Karpas-422 (cell line): ENCODE measurements around the gene CRACDL. TPM values are rescaled to one million over a fixed set of nuclear protein-coding genes. Genes with fewer than 3 reads are reported as not detected.

Experiments
- DNase-seq: peaks from one replicate; pipeline ENCODE4 v3.0.0-alpha.2; 2015
- H2AFZ ChIP-seq: fragments of 200-600 bp; sonication (generic); 2 replicates; pipeline ENCODE4 v1.6.1; 2014; ENCODE audit warnings: antibody characterized with exemption, low read length, mixed read lengths
- H3K27ac ChIP-seq: fragments of 200-600 bp; sonication (generic); 2 replicates; pipeline ENCODE4 v1.5.1; 2014; ENCODE audit warnings: mild to moderate bottlenecking, low read length, moderate library complexity
- H3K27me3 ChIP-seq: fragments of 200-600 bp; sonication (generic); 2 replicates; pipeline ENCODE4 v1.6.1; 2014; ENCODE audit warnings: low read length, mixed read lengths
- H3K36me3 ChIP-seq: fragments of 200-600 bp; sonication (generic); 2 replicates; pipeline ENCODE4 v1.6.1; 2014; ENCODE audit warnings: low read length, mixed read lengths; ENCODE audit not compliant: insufficient read depth
- H3K4me1 ChIP-seq: fragments of 200-600 bp; sonication (generic); 2 replicates; pipeline ENCODE4 v1.6.1; 2014; ENCODE audit warnings: mild to moderate bottlenecking, low read length, mixed read lengths
- H3K4me2 ChIP-seq: fragments of 200-600 bp; sonication (generic); 2 replicates; pipeline ENCODE4 v1.6.1; 2014; ENCODE audit warnings: low read length, low read depth, mild to moderate bottlenecking; ENCODE audit not compliant: poor library complexity, severe bottlenecking
- H3K4me3 ChIP-seq: fragments of 200-600 bp; sonication (generic); 2 replicates; pipeline ENCODE4 v1.5.1; 2014; ENCODE audit warnings: mild to moderate bottlenecking, antibody characterized with exemption, low read length, mixed read lengths
- H3K79me2 ChIP-seq: fragments of 200-600 bp; sonication (generic); 2 replicates; pipeline ENCODE4 v1.6.1; 2014; ENCODE audit warnings: mild to moderate bottlenecking, low read length, mixed read lengths
- H3K9ac ChIP-seq: fragments of 200-600 bp; sonication (generic); 2 replicates; pipeline ENCODE4 v1.6.0; 2014; ENCODE audit warnings: low read length
- H3K9me2 ChIP-seq: fragments of 200-600 bp; sonication (generic), shearing (Covaris generic); replicated peaks from 2 replicates; pipeline ENCODE4 v1.6.0; 2014; ENCODE audit warnings: mild to moderate bottlenecking, low read length, moderate library complexity; ENCODE audit not compliant: insufficient read depth
- H3K9me3 ChIP-seq: fragments of 300-700, 200-600 bp; sonication (generic); 2 replicates; pipeline ENCODE4 v1.6.1; 2014; ENCODE audit warnings: low read length, mixed read lengths
- H4K20me1 ChIP-seq: fragments of 200-600 bp; sonication (generic); 2 replicates; pipeline ENCODE4 v1.6.1; 2014; ENCODE audit warnings: mild to moderate bottlenecking, antibody characterized with exemption, low read length, low read depth; ENCODE audit not compliant: insufficient read depth
- total RNA-seq: library from RNA; depleted of rRNA; stranded (reverse); fragments of >200 nt; shearing (Covaris generic); gene quantifications from 2 replicates; pipeline ENCODE4 v1.2.3, GENCODE V29; 2014; ENCODE audit warnings: low replicate concordance

The CRACDL gene
- total RNA-seq, 1 experiment from 2014 or later, result 1.0 TPM

DNA sequence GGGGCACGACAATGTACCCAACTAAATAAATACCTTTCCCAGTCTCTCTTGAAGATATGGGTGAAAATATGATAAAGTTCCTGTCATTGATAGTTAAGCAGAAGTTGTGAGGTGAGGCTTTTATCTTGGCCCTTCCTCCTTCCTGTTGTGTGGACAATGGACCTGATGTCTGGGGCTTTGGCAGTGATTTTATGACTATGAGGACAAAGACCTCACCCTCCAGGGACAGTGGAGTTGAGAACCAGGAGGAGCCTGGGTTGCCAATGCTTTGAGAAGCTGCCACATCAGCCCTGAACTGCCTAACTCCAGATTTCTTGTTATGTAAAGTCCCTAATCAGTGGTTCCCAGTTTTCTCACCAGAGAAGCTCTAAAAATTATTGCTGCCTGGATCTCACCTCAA, 184.3 kb downstream of the CRACDL start:
- H3K9me3 ChIP-seq, result no peaks in the 10 kb centered on the region
- no peaks in the 10 kb centered on the region for H3K79me2 ChIP-seq
- H2AFZ ChIP-seq, result no peak overlapping the region
- no peaks in the 10 kb centered on the region for H3K27me3 ChIP-seq
- no peaks in the 10 kb centered on the region; the same call in 1 of the 2 replicates for H3K4me1 ChIP-seq
- no peak overlapping the region for H3K4me3 ChIP-seq
- no peak overlapping the region for H3K9ac ChIP-seq
- H3K27ac ChIP-seq, result no peak overlapping the region
- H3K36me3 ChIP-seq, result no peaks in the 10 kb centered on the region
- no peaks in the 10 kb centered on the region for H3K9me2 ChIP-seq
- no peak for DNase-seq
- no peak overlapping the region for H3K4me2 ChIP-seq
- no peaks in the 10 kb centered on the region for H4K20me1 ChIP-seq

DNA sequence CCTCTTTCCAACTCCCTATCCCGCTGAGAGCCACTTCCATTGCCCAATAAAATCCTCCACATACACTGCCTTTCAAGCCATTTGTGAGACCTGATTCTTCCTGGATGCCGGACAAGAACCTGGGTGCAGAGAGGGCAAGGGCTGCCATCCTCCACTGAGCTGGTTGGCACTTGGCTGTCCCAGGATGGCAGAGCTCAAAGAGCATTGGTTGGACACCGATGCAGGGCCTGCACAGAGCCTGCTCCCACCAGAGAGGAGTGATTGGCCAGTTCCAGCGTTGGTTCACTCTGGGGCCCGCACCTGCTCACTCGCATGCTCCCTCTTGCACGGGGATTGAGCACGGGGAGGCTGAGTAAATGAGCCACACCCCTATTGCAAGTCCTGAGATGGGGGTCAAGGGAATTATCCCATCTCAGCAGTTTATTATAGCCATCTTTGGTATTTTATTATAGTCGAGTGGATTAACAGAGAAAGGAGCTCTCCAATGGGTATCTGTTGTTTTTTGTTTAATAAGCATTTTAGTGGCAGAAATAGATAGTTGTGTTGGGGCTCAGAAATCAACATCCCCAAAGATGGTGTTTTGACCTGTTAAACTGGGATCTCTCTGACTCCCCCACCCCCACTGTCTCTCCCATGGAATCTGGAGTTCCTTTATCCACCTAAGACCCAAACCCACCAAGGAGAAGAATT, 185.3 kb downstream of the CRACDL start:
- no peak overlapping the region for H3K4me3 ChIP-seq
- no peaks in the 10 kb centered on the region for H4K20me1 ChIP-seq
- H3K4me1 ChIP-seq, result no peaks in the 10 kb centered on the region; the same call in 1 of the 2 replicates
- no peak for DNase-seq
- H3K9me2 ChIP-seq, result no peaks in the 10 kb centered on the region
- no peaks in the 10 kb centered on the region for H3K27me3 ChIP-seq
- H3K9me3 ChIP-seq, result no peaks in the 10 kb centered on the region
- no peak overlapping the region for H2AFZ ChIP-seq
- no peaks in the 10 kb centered on the region for H3K79me2 ChIP-seq
- no peak overlapping the region for H3K9ac ChIP-seq
- H3K4me2 ChIP-seq, result no peak overlapping the region
- H3K36me3 ChIP-seq, result no peaks in the 10 kb centered on the region
- H3K27ac ChIP-seq, result no peak overlapping the region

DNA sequence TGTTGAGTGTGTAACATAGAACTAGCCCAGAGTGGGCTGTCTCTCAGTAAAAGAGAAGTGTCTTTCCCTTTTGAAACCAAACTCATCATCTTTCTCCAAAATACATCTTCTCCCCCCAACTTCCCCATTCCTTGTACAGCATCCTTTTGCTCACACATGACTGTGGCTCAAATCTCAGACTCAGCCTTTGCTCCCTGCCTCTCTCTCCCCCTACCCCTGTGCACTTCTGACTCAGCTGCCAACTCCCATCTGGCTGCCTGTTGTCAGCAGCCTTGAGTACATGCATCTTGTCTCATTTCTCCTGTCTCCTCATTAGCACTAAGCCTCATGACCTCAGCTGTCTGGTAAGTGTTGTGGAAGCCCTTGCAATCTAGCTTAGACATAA, 187.0 kb downstream of the CRACDL start:
- no peaks in the 10 kb centered on the region for H4K20me1 ChIP-seq
- H3K4me3 ChIP-seq, result no peak overlapping the region
- no peak overlapping the region for H2AFZ ChIP-seq
- no peaks in the 10 kb centered on the region for H3K36me3 ChIP-seq
- no peak overlapping the region for H3K4me2 ChIP-seq
- no peak for DNase-seq
- no peak overlapping the region for H3K27ac ChIP-seq
- H3K27me3 ChIP-seq, result no peaks in the 10 kb centered on the region
- no peaks in the 10 kb centered on the region; the same call in 1 of the 2 replicates for H3K4me1 ChIP-seq
- H3K9me2 ChIP-seq, result no peaks in the 10 kb centered on the region
- no peaks in the 10 kb centered on the region for H3K79me2 ChIP-seq
- no peaks in the 10 kb centered on the region for H3K9me3 ChIP-seq
- no peak overlapping the region for H3K9ac ChIP-seq

DNA sequence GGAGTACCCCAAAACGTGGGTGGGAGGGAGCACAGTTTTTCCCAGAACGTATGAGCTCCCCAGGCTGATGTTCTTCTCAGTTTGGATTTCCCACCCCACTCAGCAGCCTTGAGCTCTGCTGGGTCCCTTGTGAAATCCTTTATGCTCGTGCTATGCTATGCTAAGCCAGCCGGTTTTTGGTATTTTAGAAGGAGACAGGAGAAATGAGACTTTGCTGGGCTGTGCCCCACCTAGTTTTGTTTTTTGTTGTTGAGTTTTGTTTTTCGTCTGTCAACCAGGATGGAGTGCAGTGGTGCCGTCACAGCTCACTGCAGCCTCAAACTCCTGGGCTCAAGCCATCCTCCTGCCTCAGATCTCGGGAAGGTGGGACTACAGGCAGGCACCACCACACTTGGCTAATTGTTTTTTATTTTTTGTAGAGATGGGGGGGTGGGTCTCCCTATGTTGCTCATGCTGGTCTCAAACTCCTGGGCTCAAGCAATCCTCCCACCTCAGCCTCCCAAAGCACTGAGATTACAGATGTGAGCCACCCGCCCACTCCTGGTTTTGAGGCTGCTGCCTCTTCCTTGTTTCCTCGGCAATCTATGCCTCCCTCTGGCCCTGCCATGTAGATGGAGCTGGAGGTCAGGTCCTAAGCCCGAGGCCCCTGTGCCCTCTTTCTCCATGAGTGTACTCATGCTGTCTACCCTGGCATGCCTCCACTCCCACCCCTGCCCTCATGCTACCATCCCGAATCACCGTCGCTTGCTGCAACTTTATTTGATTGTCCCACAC, 187.5 kb downstream of the CRACDL start:
- H3K9me2 ChIP-seq, result no peaks in the 10 kb centered on the region
- no peaks in the 10 kb centered on the region for H3K79me2 ChIP-seq
- no peak overlapping the region for H3K9ac ChIP-seq
- no peak overlapping the region for H3K27ac ChIP-seq
- H3K4me2 ChIP-seq, result no peak overlapping the region
- no peaks in the 10 kb centered on the region for H3K36me3 ChIP-seq
- H3K27me3 ChIP-seq, result no peaks in the 10 kb centered on the region
- no peaks in the 10 kb centered on the region; the same call in 1 of the 2 replicates for H3K4me1 ChIP-seq
- DNase-seq, result no peak
- no peaks in the 10 kb centered on the region for H3K9me3 ChIP-seq
- no peak overlapping the region for H2AFZ ChIP-seq
- H3K4me3 ChIP-seq, result no peak overlapping the region
- no peaks in the 10 kb centered on the region for H4K20me1 ChIP-seq

DNA sequence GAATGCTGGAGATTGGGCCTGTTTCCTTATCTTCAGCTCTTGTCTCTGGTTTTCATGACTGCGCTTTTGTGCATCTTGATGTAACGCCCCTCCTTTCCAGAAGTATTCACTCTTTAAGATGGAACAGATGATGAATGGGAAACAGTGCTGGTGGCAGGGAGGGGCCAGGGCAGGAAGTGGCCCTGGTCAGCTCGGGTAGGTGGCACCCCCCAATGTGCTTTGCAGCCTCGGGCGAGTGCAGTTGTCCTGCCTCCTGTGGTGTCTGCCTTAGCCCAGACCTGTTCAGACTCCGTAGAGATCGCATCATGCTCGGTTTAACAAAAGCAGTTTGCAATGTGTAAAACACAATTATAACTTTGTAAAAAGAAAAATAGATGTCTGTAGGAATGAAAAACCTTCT, 188.1 kb downstream of the CRACDL start:
- Histone ChIP-seq H3K4me3 (no peak overlapping the region), H3K36me3 (no peaks in the 10 kb centered on the region), H3K27me3 (no peaks in the 10 kb centered on the region), H2AFZ (no peak overlapping the region), H3K27ac (no peak overlapping the region), H3K79me2 (no peaks in the 10 kb centered on the region), H3K4me1 (no peaks in the 10 kb centered on the region; the same call in 1 of the 2 replicates), H3K9me3 (no peaks in the 10 kb centered on the region), H3K4me2 (no peak overlapping the region), H3K9me2 (no peaks in the 10 kb centered on the region), H4K20me1 (no peaks in the 10 kb centered on the region), H3K9ac (no peak overlapping the region)
- DNase-seq, result no peak

DNA sequence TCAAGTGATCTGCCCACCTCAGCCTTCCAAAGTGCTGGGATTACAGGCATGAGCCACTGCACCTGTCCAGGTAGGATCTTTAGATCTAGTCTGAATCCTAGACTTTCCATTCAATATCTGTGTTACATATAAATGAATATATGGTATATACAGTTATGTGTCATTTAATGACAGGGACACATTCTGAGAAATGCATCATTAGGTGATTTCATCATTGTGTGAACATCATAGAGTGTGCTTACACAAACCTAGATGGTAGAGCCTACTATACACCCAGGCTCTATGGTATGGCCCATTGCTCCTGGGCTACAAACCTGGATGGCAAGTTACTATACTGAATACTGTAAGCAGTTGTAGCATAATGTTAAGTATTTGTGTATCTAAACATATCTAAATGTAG, 189.6 kb downstream of the CRACDL start:
- Histone ChIP-seq H3K9me3 (no peaks in the 10 kb centered on the region), H3K9ac (no peak overlapping the region), H3K9me2 (no peaks in the 10 kb centered on the region), H2AFZ (no peak overlapping the region), H3K4me3 (no peak overlapping the region), H4K20me1 (no peaks in the 10 kb centered on the region), H3K27me3 (no peaks in the 10 kb centered on the region), H3K79me2 (no peaks in the 10 kb centered on the region), H3K4me2 (no peak overlapping the region), H3K4me1 (no peaks in the 10 kb centered on the region; the same call in 1 of the 2 replicates), H3K36me3 (no peaks in the 10 kb centered on the region), H3K27ac (no peak overlapping the region)
- DNase-seq, result no peak

DNA sequence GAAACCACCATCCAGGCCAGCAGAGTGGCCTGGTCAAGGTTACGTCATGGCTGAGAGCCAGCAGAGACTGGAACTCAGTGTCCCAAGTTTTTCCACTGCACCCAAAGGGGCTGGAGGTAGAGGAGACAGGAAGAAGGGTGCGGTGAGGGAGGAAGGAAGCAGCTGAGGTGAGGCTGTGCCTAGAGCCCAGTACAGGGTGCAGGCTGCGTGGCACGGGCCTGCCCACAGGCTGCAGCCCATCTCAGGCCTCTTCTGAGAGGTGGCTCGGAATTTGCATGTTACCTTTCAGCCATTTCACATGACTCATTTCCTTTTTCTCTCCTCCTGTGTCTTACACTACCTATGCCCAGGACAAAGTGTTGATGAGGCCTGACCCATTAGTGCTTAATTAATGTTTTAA, 191.4 kb downstream of the CRACDL start:
- Histone ChIP-seq H3K27ac (no peak overlapping the region), H3K4me2 (no peak overlapping the region), H3K27me3 (no peaks in the 10 kb centered on the region), H2AFZ (no peak overlapping the region), H3K79me2 (no peaks in the 10 kb centered on the region), H4K20me1 (no peaks in the 10 kb centered on the region), H3K4me3 (no peak overlapping the region), H3K9ac (no peak overlapping the region), H3K36me3 (no peaks in the 10 kb centered on the region), H3K9me2 (no peaks in the 10 kb centered on the region), H3K4me1 (no peaks in the 10 kb centered on the region; the same call in 1 of the 2 replicates), H3K9me3 (no peaks in the 10 kb centered on the region)
- DNase-seq, result no peak
